HL-60 (cell line): Measurements from ENCODE around the gene TUBB.

Source experiments
- DNase-seq, 2 experiments: peaks; one replicate each; pipeline ENCODE4 v3.0.0-alpha.2; 2010 to 2020; ENCODE audit warnings: low read depth in 1 of 2, low spot score in 1 of 2
- H3K27ac ChIP-seq: fragments of 250-450 bp; sonication (Bioruptor Pico); replicated peaks from 2 replicates; pipeline ENCODE4 v1.5.1; 2020; ENCODE audit warnings: mild to moderate bottlenecking, moderate library complexity
- H3K27me3 ChIP-seq: fragments of 250-450 bp; sonication (Bioruptor Pico); 2 replicates; pipeline ENCODE4 v1.5.1; 2021; ENCODE audit warnings: mild to moderate bottlenecking, moderate library complexity; ENCODE audit not compliant: insufficient read depth, poor library complexity, severe bottlenecking
- H3K4me3 ChIP-seq: replicated peaks from 2 replicates; pipeline ENCODE4 v1.5.1; 2011; ENCODE audit warnings: mild to moderate bottlenecking, control low read depth, low read length; ENCODE audit not compliant: insufficient read depth
- CTCF ChIP-seq: IDR thresholded peaks from one replicate; pipeline ENCODE4 v1.5.1; 2011; ENCODE audit warnings: low read length, control low read depth, inconsistent platforms; ENCODE audit not compliant: insufficient read depth
- GABPA ChIP-seq: IDR thresholded peaks from 2 replicates; pipeline ENCODE4 v1.6.1; 2012; ENCODE audit warnings: low read depth
- POLR2AphosphoS5 ChIP-seq: IDR thresholded peaks from 2 replicates; pipeline ENCODE4 v1.6.1; 2012; ENCODE audit warnings: low read depth
- REST ChIP-seq: IDR thresholded peaks from 2 replicates; pipeline ENCODE4 v1.6.1; 2012; ENCODE audit warnings: low read depth; ENCODE audit not compliant: insufficient replicate concordance
- SPI1 ChIP-seq: IDR thresholded peaks from 2 replicates; pipeline ENCODE4 v1.6.1; 2012; ENCODE audit warnings: low read depth, mild to moderate bottlenecking, borderline replicate concordance

TUBB gene

GRCh38 chr6:30712441-30712945 is 7.7 kb upstream of the TUBB start:
- Histone ChIP-seq H3K27ac (no peak overlapping the region), H3K27me3 (no peaks in the 10 kb centered on the region), H3K4me3 (no peak overlapping the region)
- TF ChIP-seq GABPA (no peak), SPI1 (no peak), POLR2AphosphoS5 (no peak), REST (no peak), CTCF (no peak)
- no peak for DNase-seq

- TF ChIP-seq POLR2AphosphoS5 (no peak), CTCF (no peak)
- Histone ChIP-seq H3K4me3 (no peak overlapping the region), H3K27me3 (no peaks in the 10 kb centered on the region), H3K27ac (no peak overlapping the region)
- DNase-seq: no peak
Measured at GRCh38 chr6:30714263-30714662, 5.9 kb upstream of the TUBB start.

GRCh38 chr6:30716879-30717128 is 3.3 kb upstream of the TUBB start:
- TF ChIP-seq POLR2AphosphoS5 (no peak), REST (no peak), CTCF (no peak), SPI1 (no peak), GABPA (no peak)
- Histone ChIP-seq H3K27me3 (no peaks in the 10 kb centered on the region), H3K4me3 (peak overlapping the region; percentile 47), H3K27ac (peak overlapping the region; percentile 97)
- no peak for DNase-seq

- DNase-seq: peak; percentile 100
- Histone ChIP-seq H3K27ac (peak within 1 kb of the TSS; percentile 97), H3K27me3 (no peaks in the 10 kb centered on the region), H3K4me3 (peak within 1 kb of the TSS; percentile 47)
- peak; percentile 93 for TF ChIP-seq POLR2AphosphoS5
- TF ChIP-seq GABPA: peak; percentile 35; the same call in 1 of the 2 replicates
- TF ChIP-seq SPI1: peak; percentile 51; the same call in 1 of the 2 replicates
- TF ChIP-seq REST: peak; percentile 49
- TF ChIP-seq CTCF: peak; percentile 4
Measured at GRCh38 chr6:30717129-30717844, 2.9 kb upstream of the TUBB start, which contains the start of gene MDC1. Gene MDC1 (minus strand): TSS chr6:30717281. CDS start chr6:30715175, 2,106 bp downstream.
